GM12801 (cell line): Measurements from ENCODE around the gene HOXD10.

Experiments
- CTCF ChIP-seq: IDR thresholded peaks from one replicate; pipeline ENCODE4 v1.5.1; 2011; ENCODE audit warnings: control low read depth; ENCODE audit not compliant: insufficient read length; ENCODE audit errors: extremely low read depth

The HOXD10 gene

GRCh38 chr2:176154576-176155252 lies 38.1 kb downstream of the HOXD10 start:
- no peak for TF ChIP-seq CTCF

- no peak for TF ChIP-seq CTCF
Measured at GRCh38 chr2:176155356-176156044, 38.9 kb downstream of the HOXD10 start.

- no peak for TF ChIP-seq CTCF
Measured at GRCh38 chr2:176156301-176156806, 39.8 kb downstream of the HOXD10 start.

- no peak for TF ChIP-seq CTCF
Measured at GRCh38 chr2:176156807-176157498, 40.4 kb downstream of the HOXD10 start, which contains the start of gene HOXD3. Gene HOXD3, plus strand, starts transcription at chr2:176157307. Its CDS starts 11,808 bp downstream, at chr2:176169115.

- no peak for TF ChIP-seq CTCF
Measured at GRCh38 chr2:176157499-176158185, 41.1 kb downstream of the HOXD10 start.

GRCh38 chr2:176158186-176158591 lies 41.6 kb downstream of the HOXD10 start:
- no peak for TF ChIP-seq CTCF
